GM19240 (cell line): Measurements from ENCODE around the gene ARSJ.

Experiments
- DNase-seq: peaks from one replicate; pipeline ENCODE4 v3.0.0; 2011; ENCODE audit warnings: low spot score; ENCODE audit not compliant: insufficient read length

The ARSJ gene

GRCh38 chr4:113987382-113987941, 8.0 kb upstream of the ARSJ start:
- DNase-seq, result no peak

GRCh38 chr4:113982181-113982580, 2.7 kb upstream of the ARSJ start:
- no peak for DNase-seq

- no peak for DNase-seq
Measured at GRCh38 chr4:113981591-113981990, 2.1 kb upstream of the ARSJ start.

GRCh38 chr4:113979905-113980615, 613 bp upstream of the ARSJ start:
- DNase-seq, result no peak

GRCh38 chr4:113978561-113979147, 793 bp downstream of the ARSJ start:
- no peak for DNase-seq

GRCh38 chr4:113978105-113978504, 1.3 kb downstream of the ARSJ start:
- DNase-seq, result no peak

- no peak for DNase-seq
Measured at GRCh38 chr4:113977526-113977855, 2.0 kb downstream of the ARSJ start.

- no peak for DNase-seq
Measured at GRCh38 chr4:113976741-113977525, 2.5 kb downstream of the ARSJ start.

- DNase-seq, result no peak
Measured at GRCh38 chr4:113975578-113975977, 3.9 kb downstream of the ARSJ start.

- no peak for DNase-seq
Measured at GRCh38 chr4:113974467-113974866, 5.0 kb downstream of the ARSJ start.

GRCh38 chr4:113973345-113973744, 6.1 kb downstream of the ARSJ start:
- DNase-seq, result no peak

GRCh38 chr4:113972781-113973180, 6.7 kb downstream of the ARSJ start:
- DNase-seq, result no peak

GRCh38 chr4:113971706-113972360, 7.6 kb downstream of the ARSJ start:
- DNase-seq, result no peak

GRCh38 chr4:113969709-113970334, 9.6 kb downstream of the ARSJ start:
- DNase-seq, result no peak

GRCh38 chr4:113968473-113968872, 11.0 kb downstream of the ARSJ start:
- DNase-seq, result no peak

GRCh38 chr4:113967687-113968086, 11.8 kb downstream of the ARSJ start:
- no peak for DNase-seq

GRCh38 chr4:113962719-113963265, 16.7 kb downstream of the ARSJ start:
- no peak for DNase-seq

- no peak for DNase-seq
Measured at GRCh38 chr4:113962016-113962347, 17.5 kb downstream of the ARSJ start.

- no peak for DNase-seq
Measured at GRCh38 chr4:113960684-113961321, 18.6 kb downstream of the ARSJ start.

GRCh38 chr4:113959539-113959937, 19.9 kb downstream of the ARSJ start:
- DNase-seq, result no peak
